HFF-Myc (cell line): Measurements from ENCODE around the gene PHRF1.

Experiments
- DNase-seq: peaks from one replicate; pipeline ENCODE4 v3.0.0-alpha.2; 2011; ENCODE audit warnings: low read depth; ENCODE audit errors: extremely low read depth
- H3K4me3 ChIP-seq: replicated peaks from 2 replicates; pipeline ENCODE4 v1.5.1; 2011; ENCODE audit warnings: low read depth, mild to moderate bottlenecking, control low read depth, low read length
- CTCF ChIP-seq: IDR thresholded peaks from 2 replicates; pipeline ENCODE4 v1.5.1; 2012; ENCODE audit warnings: mild to moderate bottlenecking, low read depth, low read length, control low read depth; ENCODE audit errors: missing control alignments

PHRF1 gene

GRCh38 chr11:627308-627576 lies 51.0 kb downstream of the PHRF1 start:
- DNase-seq: no peak
- no peak for TF ChIP-seq CTCF

GRCh38 chr11:628056-628455 lies 51.8 kb downstream of the PHRF1 start:
- no peak for TF ChIP-seq CTCF
- DNase-seq: no peak
- no peak overlapping the region for H3K4me3 ChIP-seq

More at GRCh38 chr11:627308-627576, 51.0 kb downstream of the PHRF1 start:
- H3K4me3 ChIP-seq: no peak overlapping the region

GRCh38 chr11:629237-629583 lies 52.9 kb downstream of the PHRF1 start:
- no peak for DNase-seq
- H3K4me3 ChIP-seq: no peak overlapping the region
- no peak for TF ChIP-seq CTCF

- TF ChIP-seq CTCF: no peak
- no peak overlapping the region for H3K4me3 ChIP-seq
- no peak for DNase-seq
Measured at GRCh38 chr11:630871-631270, 54.6 kb downstream of the PHRF1 start.

- DNase-seq: no peak
- no peak for TF ChIP-seq CTCF
Measured at GRCh38 chr11:635945-636510, 59.8 kb downstream of the PHRF1 start.

GRCh38 chr11:636511-637332 lies 60.5 kb downstream of the PHRF1 start, which contains the start of gene DRD4:
TSS of gene DRD4 (plus strand) at chr11:637269. CDS start at chr11:637305, 36 bp downstream.
- no peak for DNase-seq
- no peak for TF ChIP-seq CTCF
- H3K4me3 ChIP-seq: no peak within 1 kb of the TSS

More at GRCh38 chr11:635945-636510, 59.8 kb downstream of the PHRF1 start:
- no peak overlapping the region for H3K4me3 ChIP-seq

GRCh38 chr11:637333-637592 lies 61.0 kb downstream of the PHRF1 start:
- no peak overlapping the region for H3K4me3 ChIP-seq
- TF ChIP-seq CTCF: no peak
- DNase-seq: no peak
